Uterus (tissue), 4 donors: ENCODE results near the gene DDA1. TPM values are rescaled to one million over a fixed set of nuclear protein-coding genes. Genes with fewer than 3 reads are reported as not detected.

Experiments
- DNase-seq, 2 donors: peaks; one replicate each; pipeline ENCODE4 v3.0.0-alpha.2; 2019 to 2020
- H3K27ac ChIP-seq, 2 donors: fragments of 200-600 bp; sonication (generic); 1 replicate in 1 of 2; 2 replicates in 1 of 2; pipeline ENCODE4 v1.5.1; 2016 to 2018
- H3K27me3 ChIP-seq, 2 donors: fragments of 200-600 bp; sonication (generic); one replicate each; pipeline ENCODE4 v1.5.1; 2018 to 2019; ENCODE audit warnings: control low read depth in 1 of 2
- H3K36me3 ChIP-seq, 2 donors: fragments of 200-600 bp; sonication (generic); one replicate each; pipeline ENCODE4 v1.5.1; 2019; ENCODE audit warnings: control low read depth in 1 of 2
- H3K4me1 ChIP-seq, 2 donors: fragments of 200-600 bp; sonication (generic); one replicate each; pipeline ENCODE4 v1.5.1; 2018 to 2019; ENCODE audit warnings: control low read depth in 1 of 2
- H3K4me3 ChIP-seq, 2 donors: fragments of 200-600 bp; sonication (generic); 1 replicate in 1 of 2; 2 replicates in 1 of 2; pipeline ENCODE4 v1.5.1; 2018 to 2019; ENCODE audit warnings: mild to moderate bottlenecking in 1 of 2
- H3K9me3 ChIP-seq, 2 donors: fragments of 200-600 bp; sonication (generic); one replicate each; pipeline ENCODE4 v1.5.1; 2019; ENCODE audit warnings: control low read depth in 1 of 2
- CTCF ChIP-seq, 4 experiments: fragments of 200-600 bp in 2 of 4; fragments of 450-650 bp in 2 of 4; sonication (generic) in 2 of 4; IDR thresholded peaks; one replicate each; pipeline ENCODE4 v1.5.1; 2016 to 2019; ENCODE audit warnings: antibody characterized with exemption in 4 of 4, mild to moderate bottlenecking in 2 of 4, moderate library complexity in 1 of 4
- POLR2A ChIP-seq, 2 donors: fragments of 450-650 bp; IDR thresholded peaks; one replicate each; pipeline ENCODE4 v1.6.1; 2016; ENCODE audit warnings: antibody characterized with exemption in 2 of 2, mild to moderate bottlenecking in 1 of 2, moderate library complexity in 1 of 2
- intact Hi-C: fragments of 100-400 bp; cut with DNase I; formaldehyde crosslinking; loops from one replicate; pipeline ENCODE4 v1.15.1; 2023; ENCODE audit warnings: low total_unique reads
- total RNA-seq, 4 donors: library from RNA; depleted of rRNA in 3 of 4; stranded (reverse); fragments of >200 nt in 3 of 4; gene quantifications; one replicate each; pipeline versions ENCODE4 v1.1.0 to v1.2.4, GENCODE V29; 2014 to 2023
- donor health status: DM: yes; HTN: yes; CAD: no.

The DDA1 gene
- total RNA-seq, 4 donors from 2014 or later = 2.8 to 22.2 (median 8.9) TPM

DNA sequence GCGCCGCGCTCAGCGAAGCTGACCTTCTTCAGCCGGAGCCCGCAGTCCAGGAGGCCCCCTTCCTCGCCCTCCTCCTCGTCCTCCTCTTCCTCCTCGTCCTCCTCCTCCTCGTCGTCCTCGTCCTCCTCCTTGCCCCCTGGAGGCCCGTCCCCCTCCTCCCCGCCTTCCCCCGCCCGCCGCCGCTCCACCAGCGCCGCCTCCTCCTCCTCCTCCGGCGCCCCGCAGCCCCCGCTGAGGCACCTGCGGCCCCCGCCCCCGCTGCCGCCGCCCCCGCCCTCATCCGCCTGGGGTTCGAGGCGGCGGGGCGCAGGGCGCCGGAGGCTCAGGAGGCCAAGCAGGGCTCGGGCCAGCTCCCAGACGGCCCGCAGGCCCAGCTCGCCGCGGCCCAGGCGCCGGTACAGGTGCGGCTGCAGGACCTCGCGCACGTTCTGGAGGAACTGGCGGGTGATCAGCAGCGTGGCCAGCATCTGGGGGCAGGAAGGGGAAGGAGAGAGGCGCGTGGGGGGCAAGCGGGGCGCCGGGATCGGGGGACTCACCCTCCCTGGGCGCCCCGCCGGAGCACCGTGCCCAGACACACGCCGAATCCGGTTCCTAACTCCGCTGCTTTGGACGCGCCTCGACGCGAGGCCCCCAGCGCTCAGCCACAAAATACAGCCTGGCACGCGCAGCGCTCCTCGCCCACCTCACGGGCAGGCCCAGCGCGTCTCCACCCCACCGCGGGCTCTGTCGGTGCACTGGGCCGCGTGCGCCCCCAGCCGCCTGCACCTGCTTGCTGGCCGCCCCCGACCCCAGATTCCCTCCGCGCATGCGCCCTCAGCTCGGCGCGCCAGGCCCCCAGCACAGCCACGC is 19.4 kb downstream of the DDA1 start:
- no peak for DNase-seq
- TF ChIP-seq POLR2A (IDR thresholded peaks at IDR 0.05) = no peak
- no peak for TF ChIP-seq CTCF (IDR thresholded peaks at IDR 0.05)
- Histone ChIP-seq H3K36me3 (no peaks in the 10 kb centered on the region), H3K27me3 (peaks cover 0 to 12% of the 10 kb centered on the region in 2 donors), H3K27ac (no peak overlapping the region), H3K9me3 (no peaks in the 10 kb centered on the region), H3K4me3 (peak overlapping the region; percentile 24 to 25), H3K4me1 (peaks cover 0 to 13% of the 10 kb centered on the region in 2 donors)
- intact Hi-C loops = no loop called here

DNA sequence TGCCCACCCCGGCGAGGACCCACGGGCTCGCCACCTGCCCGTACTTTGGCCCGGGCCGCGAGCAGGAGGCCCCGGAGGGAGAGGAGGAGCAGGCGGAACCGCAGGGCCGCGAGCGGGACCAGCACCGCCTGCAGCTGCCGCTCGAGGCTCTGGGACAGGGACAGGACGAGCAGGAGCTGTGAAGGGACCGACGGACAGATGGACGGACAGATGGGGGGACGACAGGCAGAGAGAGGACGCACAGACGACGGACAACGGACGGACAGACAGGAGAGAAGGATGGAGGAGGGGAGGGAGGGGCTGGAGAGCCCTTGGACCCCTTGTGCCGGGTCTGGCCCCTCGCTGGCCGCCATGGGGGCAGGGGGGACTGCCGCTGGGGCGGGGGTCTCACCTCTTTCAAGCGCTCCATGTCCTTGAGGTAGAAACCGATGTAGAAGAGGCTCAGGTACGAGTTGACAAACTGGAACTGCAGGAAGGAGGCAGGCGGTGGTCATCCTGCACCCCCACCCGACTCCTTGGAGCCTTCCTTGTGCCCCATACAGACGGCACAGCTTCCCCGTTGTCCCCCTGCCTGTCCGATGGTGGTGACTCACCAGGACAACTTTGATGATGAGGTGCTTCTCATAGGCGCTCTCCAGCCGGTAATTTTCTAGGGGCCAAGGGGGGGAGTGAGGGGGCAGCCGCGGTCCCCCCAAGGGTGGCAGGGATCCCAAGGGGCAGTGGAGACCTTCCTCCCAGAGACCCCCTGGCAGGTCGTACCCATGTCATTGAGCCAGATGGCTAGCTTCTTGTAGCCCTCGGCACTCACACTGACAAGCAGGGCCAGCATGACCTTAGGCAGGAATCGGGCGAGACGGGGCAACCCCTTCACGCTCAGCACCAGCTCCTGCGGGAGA is 20.3 kb downstream of the DDA1 start:
- H3K4me1 ChIP-seq = peaks cover 0 to 16% of the 10 kb centered on the region in 2 donors
- intact Hi-C loops = no loop called here
- TF ChIP-seq CTCF (IDR thresholded peaks at IDR 0.05) (no peak), POLR2A (IDR thresholded peaks at IDR 0.05) (no peak)
- H3K27ac ChIP-seq = no peak overlapping the region
- no peaks in the 10 kb centered on the region for H3K36me3 ChIP-seq
- no peak overlapping the region for H3K4me3 ChIP-seq
- no peak for DNase-seq
- peaks cover 0 to 12% of the 10 kb centered on the region in 2 donors for H3K27me3 ChIP-seq
- no peaks in the 10 kb centered on the region for H3K9me3 ChIP-seq

GRCh38 chr19:17330262-17331044 is 21.1 kb downstream of the DDA1 start:
- no peaks in the 10 kb centered on the region for H3K9me3 ChIP-seq
- intact Hi-C loops = no loop called here
- peaks cover 0 to 16% of the 10 kb centered on the region in 2 donors for H3K4me1 ChIP-seq
- DNase-seq = no peak
- TF ChIP-seq POLR2A (IDR thresholded peaks at IDR 0.05) (no peak), CTCF (IDR thresholded peaks at IDR 0.05) (no peak)
- no peak overlapping the region for H3K27ac ChIP-seq
- H3K36me3 ChIP-seq = no peaks in the 10 kb centered on the region
- no peak overlapping the region for H3K4me3 ChIP-seq
- H3K27me3 ChIP-seq = peaks cover 0 to 12% of the 10 kb centered on the region in 2 donors

DNA sequence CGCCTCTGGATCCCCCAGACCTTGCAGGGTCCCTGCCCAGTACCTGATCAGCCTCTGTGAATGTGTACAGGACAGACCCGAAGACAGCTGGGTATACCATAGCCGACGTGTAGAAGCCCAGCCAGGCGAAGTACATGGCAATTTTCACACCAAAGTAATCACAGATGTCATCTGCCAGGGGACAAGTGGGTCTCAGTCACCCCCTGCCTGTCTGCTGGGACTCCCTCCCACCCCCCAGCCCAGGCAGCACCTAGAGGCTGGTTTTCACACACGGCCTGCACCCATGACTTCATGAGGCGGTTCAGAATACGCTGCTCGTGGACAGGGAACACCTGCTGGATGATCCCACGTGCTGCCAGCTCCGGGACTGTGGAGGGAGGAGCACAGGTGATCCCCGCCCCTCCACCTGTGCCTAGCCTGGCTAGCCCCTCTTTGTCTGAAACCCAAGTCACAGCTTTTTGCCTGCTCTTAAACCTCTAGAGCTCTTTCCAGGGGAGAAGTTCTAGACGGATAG is 21.7 kb downstream of the DDA1 start:
- TF ChIP-seq POLR2A (IDR thresholded peaks at IDR 0.05) = no peak
- TF ChIP-seq CTCF (IDR thresholded peaks at IDR 0.05) = no peak
- Histone ChIP-seq H3K27me3 (peaks cover 0 to 12% of the 10 kb centered on the region in 2 donors), H3K36me3 (no peaks in the 10 kb centered on the region), H3K27ac (no peak overlapping the region), H3K4me1 (peaks cover 0 to 16% of the 10 kb centered on the region in 2 donors), H3K4me3 (no peak overlapping the region), H3K9me3 (no peaks in the 10 kb centered on the region)
- no peak for DNase-seq
- intact Hi-C loops = no loop called here
